GM21515 (cell line): ENCODE data around the gene PLN.

Experiments
- ATAC-seq: cut with Tn5 transposase; IDR thresholded peaks from one replicate; pipeline ENCODE4 v1.9.1; 2021; ENCODE audit not compliant: unreplicated experiment

PLN gene

GRCh38 chr6:118578617-118579016 is 30.5 kb downstream of the PLN start:
- no peak for ATAC-seq

- no peak for ATAC-seq
Observed at GRCh38 chr6:118579786-118580185, 31.7 kb downstream of the PLN start.

GRCh38 chr6:118580585-118581419 is 32.7 kb downstream of the PLN start:
- no peak for ATAC-seq

DNA sequence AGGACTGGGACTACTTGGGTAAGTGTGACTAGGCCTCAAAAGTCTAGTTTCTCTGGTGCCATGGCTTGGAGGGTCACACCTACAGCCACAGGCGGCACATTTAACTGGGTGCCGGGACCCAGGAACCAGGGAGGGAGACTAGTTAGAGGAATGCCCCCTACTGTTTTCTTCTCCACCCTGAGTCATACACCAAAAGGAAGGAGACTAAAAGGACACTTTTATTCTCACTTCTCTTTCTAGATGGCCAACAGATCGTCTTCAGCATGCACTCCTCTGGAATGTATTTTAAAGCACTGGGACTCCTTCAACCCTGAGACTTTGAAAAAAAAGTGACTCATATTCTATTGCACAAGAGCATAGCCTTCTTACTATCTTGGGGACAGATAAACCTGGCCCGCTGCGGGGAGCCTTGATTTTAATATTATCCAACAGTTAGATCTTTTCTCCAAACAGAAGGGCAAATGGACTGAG is 33.4 kb downstream of the PLN start:
- ATAC-seq = no peak

GRCh38 chr6:118584911-118585310 is 36.8 kb downstream of the PLN start:
- no peak for ATAC-seq

DNA sequence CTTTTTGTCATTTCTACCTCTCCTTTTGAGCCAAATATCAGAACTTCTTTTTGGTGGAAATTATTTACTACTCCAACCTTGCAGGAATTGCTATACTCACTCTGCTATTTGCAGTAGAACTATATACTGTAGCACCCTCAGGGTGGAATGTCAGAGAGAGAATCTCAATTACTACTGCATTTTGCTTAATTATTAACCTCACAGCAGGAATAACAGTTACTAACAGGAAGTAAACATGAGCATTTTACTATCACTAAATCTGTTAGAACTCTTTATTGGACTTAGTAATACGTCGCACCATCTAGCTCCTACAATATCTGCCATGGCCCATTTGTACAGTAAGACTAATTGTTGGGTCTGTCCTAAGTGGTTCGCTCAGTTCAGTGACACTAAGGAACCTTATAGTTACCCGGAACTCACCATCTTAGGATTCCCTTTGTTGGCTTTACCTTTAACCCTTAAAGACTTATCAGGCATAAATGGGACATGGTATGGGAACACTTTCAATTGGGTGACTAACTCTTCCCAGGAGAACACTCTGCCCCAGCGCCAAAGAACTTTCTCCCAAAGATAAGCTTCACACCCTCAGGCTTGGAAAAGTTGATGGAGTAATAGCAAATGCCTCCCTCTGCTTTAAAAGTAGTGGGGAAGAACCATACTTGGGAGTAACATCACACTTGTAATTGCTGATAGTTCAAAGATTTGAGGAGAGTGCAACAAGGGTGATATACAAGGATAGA is 38.8 kb downstream of the PLN start:
- no peak for ATAC-seq

DNA sequence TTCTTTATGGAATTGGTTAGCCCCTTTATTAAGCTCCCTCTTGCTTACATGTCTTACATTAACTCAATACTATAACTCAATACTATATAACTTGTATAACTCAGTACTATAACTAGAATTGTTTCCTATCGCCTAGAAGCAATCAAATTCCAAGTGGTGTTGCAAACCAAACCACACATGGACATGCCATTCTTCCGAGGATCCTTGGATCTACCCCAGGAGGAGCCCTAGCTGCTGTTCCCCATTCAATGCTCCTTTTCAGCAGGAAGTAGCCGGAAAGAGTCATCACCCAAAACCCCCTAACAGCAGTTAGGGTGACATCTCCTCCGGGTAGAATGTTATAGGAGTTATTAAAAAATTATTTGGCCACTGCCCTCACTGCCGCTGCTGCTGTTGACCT is 40.5 kb downstream of the PLN start:
- ATAC-seq = no peak

DNA sequence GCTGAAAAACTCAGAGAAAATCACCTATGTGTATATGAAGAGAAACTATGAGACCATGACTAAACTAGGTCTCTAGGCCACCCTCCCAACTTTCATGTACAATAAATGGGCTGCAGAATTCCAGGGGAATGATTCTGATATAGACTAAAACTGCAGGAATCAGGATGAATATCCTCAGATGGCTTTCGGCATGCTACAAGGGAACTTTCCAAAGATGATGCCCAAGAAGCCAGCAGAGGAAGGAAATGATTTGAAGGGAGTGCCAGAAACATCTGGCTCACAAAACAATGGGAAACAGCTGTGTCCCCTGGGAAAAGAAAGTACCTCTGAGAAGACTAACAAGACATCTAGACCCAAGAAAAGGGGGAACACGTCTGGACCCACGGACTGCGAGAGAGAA is 41.1 kb downstream of the PLN start:
- no peak for ATAC-seq

DNA sequence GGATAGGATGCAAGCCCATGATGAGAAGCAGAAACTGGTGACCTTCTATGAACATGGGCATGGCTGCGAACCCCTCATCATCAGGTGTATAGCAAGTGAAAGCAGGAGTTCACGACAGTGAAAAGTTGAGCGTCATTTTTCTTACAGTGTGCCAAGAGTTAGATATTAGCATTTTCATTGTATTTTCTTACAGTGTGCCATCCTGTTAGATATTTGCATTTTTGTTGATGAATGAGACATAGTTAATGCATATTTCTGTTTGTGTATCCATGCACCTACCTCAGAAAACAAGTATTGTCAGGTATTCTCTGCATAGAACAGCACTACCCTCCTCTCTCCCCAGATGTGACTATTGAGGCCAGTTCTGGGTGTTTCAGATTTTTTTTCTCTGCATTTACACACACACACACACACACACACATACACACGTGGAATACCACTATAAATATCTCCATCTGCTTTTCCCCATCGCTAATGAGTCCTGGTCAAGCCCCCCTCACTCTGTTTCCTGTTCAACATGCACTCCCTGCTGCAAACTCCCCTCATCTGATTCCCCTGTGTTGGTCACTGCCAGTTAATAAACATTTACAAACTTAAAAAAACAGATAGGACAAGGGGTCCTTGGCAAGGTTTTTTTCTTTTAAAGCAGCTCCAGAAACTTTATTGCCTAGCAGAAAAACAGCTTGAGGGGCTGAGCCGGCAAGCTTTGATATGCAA is 41.7 kb downstream of the PLN start:
- no peak for ATAC-seq

DNA sequence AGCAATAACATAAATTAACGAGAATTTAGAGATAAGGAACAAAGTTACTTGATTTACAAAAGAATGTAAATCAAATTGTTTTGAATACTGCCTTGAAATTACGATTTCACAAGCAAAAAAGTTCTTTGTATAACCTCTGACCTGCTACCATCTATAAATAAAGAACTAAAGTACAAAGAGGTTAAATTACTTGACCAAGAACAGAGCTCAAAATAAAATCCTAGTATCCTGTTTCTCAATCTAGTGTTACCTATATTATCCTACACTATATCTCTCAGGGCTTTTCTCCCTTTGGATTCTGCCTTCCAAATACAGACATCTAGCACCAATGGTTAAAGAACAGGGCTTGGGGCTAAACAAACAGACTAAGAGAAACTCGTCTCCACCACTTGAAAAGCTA is 43.8 kb downstream of the PLN start:
- no peak for ATAC-seq

DNA sequence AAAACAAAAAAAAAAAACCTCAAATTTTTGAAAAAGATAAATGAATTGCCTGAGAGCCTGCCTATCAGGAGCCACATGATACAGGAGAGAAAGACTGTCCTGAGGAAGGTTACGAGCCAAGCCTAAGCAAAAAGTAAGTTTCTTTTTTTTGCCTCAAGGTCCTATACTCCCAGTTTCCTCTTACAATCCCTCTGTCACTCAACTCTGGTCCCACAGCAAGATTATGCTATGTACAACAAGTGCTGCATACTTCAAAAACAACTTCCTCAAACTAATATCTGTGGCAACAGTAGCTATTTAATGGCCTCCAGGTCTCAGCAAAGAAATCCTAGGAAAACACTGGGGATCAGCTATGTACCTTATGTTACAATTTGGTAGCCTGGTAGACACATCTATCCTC is 46.8 kb downstream of the PLN start:
- no peak for ATAC-seq

DNA sequence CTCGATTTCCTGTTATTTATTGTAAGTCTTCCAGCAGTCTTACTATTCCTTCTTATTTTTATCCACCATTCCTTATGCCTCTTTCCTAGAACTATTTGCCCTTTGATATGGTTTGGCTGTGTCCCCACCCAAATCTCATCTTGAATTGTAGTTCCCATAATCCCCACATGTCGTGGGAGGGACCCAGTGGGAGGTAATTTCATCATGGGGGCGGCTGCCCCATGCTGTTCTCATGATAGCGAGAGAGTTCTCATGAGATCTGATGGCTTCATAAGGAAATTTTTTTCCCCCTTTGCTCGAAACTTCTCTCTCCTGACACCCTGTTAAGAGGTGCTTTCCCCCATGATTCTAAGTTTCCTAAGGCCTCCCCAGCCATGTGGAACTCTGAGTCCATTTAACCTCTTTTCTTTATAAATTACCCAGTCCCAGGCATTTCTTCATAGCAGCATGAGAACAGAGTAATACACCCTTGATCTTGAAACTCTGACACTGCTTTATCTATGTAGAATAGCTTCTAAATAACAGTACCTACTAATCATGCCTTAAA is 48.8 kb downstream of the PLN start:
- ATAC-seq = no peak

- ATAC-seq = no peak
Observed at GRCh38 chr6:118597636-118598035, 49.5 kb downstream of the PLN start.

GRCh38 chr6:118598324-118598723 is 50.2 kb downstream of the PLN start:
- ATAC-seq = no peak

DNA sequence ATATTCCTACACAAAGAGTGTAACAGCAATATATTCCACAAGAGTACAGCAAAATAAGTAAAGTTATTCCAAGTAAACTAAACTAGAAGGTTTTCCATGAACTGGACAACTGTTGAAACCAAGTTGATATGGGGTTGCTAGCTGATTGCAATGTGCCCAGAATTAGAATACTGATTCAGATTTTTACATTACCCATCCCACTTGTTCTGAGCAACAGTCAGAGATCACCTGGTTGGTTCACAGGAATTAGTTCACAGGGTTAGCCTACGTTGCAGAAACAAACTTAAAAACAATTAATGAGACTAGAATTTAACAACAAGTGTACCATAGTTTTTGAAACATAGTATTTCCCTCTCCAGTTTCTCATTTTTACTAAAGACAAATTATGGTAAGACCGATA is 54.2 kb downstream of the PLN start:
- ATAC-seq = no peak

GRCh38 chr6:118603372-118603771 is 55.3 kb downstream of the PLN start:
- no peak for ATAC-seq

DNA sequence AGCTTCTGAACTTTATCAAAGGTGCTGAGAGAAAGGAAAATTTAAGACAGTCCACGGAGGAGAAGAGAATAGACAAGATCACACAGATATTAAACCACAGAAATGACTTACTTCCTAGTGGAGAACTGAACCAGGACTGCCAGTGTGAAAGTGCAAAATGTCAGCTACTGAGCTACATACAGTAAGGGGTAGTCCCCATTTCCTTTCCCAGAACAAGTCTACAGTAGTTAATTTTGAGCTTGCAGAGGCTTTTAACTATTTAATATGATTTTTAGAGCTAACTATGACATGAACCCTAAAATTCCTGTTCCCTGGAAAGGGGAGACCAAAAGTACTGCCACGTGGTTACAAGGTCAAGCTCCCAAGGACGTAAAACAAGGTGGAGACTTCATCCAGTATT is 58.2 kb downstream of the PLN start:
- ATAC-seq = no peak

- ATAC-seq = no peak
Observed at GRCh38 chr6:118606858-118607257, 58.8 kb downstream of the PLN start.
